Glutamatergic neuron (in vitro differentiated cells): ENCODE measurements around the gene KIAA1614. TPM values are rescaled to one million over a fixed set of nuclear protein-coding genes. Genes with fewer than 3 reads are reported as not detected.
"Not testable (repeated sequence)": the region's sequence is repeated elsewhere in the genome, so short reads cannot be mapped to it uniquely, and the experiment has no call there.

Source experiments
- DNase-seq: peaks from one replicate; pipeline ENCODE4 v3.0.0; 2022
- H3K27ac Mint-ChIP-seq: one replicate; pipeline ENCODE4 v1.8.0; 2020; ENCODE audit warnings: mild to moderate bottlenecking, mixed read lengths, inconsistent platforms; ENCODE audit not compliant: unreplicated experiment
- H3K27me3 Mint-ChIP-seq: one replicate; pipeline ENCODE4 v1.8.0; 2020; ENCODE audit warnings: mild to moderate bottlenecking, moderate library complexity, mixed read lengths, inconsistent platforms; ENCODE audit not compliant: unreplicated experiment
- H3K36me3 Mint-ChIP-seq: one replicate; pipeline ENCODE4 v1.8.0; 2020; ENCODE audit warnings: mild to moderate bottlenecking, mixed read lengths, inconsistent platforms; ENCODE audit not compliant: unreplicated experiment
- H3K4me1 Mint-ChIP-seq: one replicate; pipeline ENCODE4 v1.8.0; 2020; ENCODE audit warnings: mild to moderate bottlenecking, low read depth, mixed read lengths, inconsistent platforms; ENCODE audit not compliant: unreplicated experiment
- H3K4me3 Mint-ChIP-seq: one replicate; pipeline ENCODE4 v1.8.0; 2020; ENCODE audit warnings: mild to moderate bottlenecking, mixed read lengths, inconsistent platforms; ENCODE audit not compliant: unreplicated experiment
- H3K9me3 Mint-ChIP-seq: one replicate; pipeline ENCODE4 v1.8.0; 2020; ENCODE audit warnings: mild to moderate bottlenecking, moderate library complexity, mixed read lengths, inconsistent platforms; ENCODE audit not compliant: unreplicated experiment
- total RNA-seq: library from RNA; stranded (reverse); fragmentation: NEBNext Ultra II Directional; extraction: Animal tissue kit (Norgen Biotek cat#: 25700); gene quantifications from one replicate; pipeline ENCODE4 v1.2.1, GENCODE V29; 2021; ENCODE audit not compliant: unreplicated experiment
- TF ChIP-seq, protein P1 (sequence below): fragments of 200-600 bp; sonication (generic); IDR thresholded peaks from one replicate; pipeline ENCODE4 v1.5.0; 2021; ENCODE audit not compliant: partially characterized antibody, unreplicated experiment

Gene KIAA1614
- total RNA-seq, 1 donor from 2014 or later = 4.1 TPM

DNA sequence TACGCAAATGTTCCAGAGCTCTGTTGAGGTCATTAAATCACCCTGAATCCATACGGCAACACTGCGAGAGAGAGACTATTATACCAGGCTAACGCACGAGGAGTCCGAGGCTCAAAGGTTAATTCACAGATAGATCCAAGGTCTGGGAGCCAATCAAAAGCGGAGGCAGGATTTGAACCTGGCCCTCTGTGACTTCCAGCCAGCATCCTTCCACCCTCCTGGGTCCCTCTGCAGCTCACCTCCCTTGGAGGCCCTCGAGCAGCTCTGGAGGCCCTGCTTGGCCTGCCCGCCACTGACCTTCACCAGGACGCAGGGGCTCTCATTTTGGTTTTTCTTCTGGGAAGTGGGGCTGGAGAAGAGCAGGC lies 42.1 kb downstream of the KIAA1614 start:
- no peak for DNase-seq
- H3K4me3 Mint-ChIP-seq = no peak overlapping the region
- no peak overlapping the region for H3K27ac Mint-ChIP-seq

DNA sequence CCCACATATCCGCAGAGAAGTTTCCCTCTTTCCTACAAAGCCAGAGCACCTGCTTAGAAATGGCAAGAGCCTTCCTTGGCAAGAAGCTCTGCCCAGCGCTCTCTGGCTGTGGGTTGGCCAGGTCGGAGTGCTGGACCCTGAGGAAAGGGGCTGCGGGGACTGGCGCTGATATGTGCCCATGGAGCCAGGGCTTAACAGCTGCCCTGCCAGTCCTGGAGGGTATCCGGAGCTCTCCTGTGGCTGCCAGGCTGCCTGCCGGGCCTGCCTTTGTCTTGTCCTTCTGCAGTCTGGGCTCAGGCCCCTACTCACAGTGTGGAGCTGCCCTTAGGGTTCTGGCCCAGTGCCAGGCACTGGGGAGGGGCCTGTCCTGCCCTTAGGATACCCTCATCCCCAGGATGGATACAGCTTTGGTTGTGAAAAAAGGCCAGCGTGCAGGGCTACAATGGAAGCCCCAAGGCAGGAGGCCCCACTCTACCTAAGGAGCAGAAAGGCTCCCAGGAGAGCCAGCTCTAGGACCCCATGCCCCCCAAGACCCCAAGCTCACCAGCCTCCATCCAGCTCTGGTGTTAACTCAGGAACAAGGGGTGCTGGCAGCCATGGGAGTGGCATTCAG lies 43.4 kb downstream of the KIAA1614 start:
- Mint-ChIP-seq H3K9me3 (peaks cover 10% of the 10 kb centered on the region), H3K4me1 (peaks cover 15% of the 10 kb centered on the region), H3K4me3 (no peak overlapping the region), H3K27ac (no peak overlapping the region), H3K36me3 (peaks cover 21% of the 10 kb centered on the region), H3K27me3 (peaks cover 10% of the 10 kb centered on the region)
- TF ChIP-seq, protein P1, sequence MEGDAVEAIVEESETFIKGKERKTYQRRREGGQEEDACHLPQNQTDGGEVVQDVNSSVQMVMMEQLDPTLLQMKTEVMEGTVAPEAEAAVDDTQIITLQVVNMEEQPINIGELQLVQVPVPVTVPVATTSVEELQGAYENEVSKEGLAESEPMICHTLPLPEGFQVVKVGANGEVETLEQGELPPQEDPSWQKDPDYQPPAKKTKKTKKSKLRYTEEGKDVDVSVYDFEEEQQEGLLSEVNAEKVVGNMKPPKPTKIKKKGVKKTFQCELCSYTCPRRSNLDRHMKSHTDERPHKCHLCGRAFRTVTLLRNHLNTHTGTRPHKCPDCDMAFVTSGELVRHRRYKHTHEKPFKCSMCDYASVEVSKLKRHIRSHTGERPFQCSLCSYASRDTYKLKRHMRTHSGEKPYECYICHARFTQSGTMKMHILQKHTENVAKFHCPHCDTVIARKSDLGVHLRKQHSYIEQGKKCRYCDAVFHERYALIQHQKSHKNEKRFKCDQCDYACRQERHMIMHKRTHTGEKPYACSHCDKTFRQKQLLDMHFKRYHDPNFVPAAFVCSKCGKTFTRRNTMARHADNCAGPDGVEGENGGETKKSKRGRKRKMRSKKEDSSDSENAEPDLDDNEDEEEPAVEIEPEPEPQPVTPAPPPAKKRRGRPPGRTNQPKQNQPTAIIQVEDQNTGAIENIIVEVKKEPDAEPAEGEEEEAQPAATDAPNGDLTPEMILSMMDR = no peak
- no peak for DNase-seq

More for the DNA sequence above, 42.1 kb downstream of the KIAA1614 start:
- H3K27me3 Mint-ChIP-seq = peaks cover 10% of the 10 kb centered on the region
- peaks cover 15% of the 10 kb centered on the region for H3K4me1 Mint-ChIP-seq
- TF ChIP-seq, protein P1 = no peak
- H3K9me3 Mint-ChIP-seq = peaks cover 6% of the 10 kb centered on the region
- H3K36me3 Mint-ChIP-seq = peaks cover 9% of the 10 kb centered on the region

DNA sequence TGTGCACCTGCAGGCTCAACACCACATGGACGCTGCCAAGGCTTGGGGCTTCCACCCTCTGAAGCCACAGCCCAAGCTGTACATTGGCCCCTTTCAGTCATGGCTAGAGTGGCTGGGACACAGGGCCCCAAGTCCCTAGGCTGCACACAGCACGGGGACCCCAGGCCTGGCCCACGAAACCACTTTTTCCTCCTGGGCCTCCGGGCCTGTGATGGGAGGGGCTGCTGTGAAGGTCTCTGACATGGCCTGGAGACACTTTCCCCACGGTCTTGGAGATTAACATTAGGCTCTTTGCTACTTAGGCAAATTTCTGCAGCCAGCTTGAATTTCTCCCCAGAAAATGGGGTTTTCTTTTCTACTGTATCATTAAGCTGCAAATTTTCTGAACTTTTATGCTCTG lies 46.9 kb downstream of the KIAA1614 start:
- Mint-ChIP-seq H3K9me3 (peaks cover 13% of the 10 kb centered on the region), H3K4me1 (peaks cover 13% of the 10 kb centered on the region)
- not testable (repeated sequence) for H3K27ac Mint-ChIP-seq

DNA sequence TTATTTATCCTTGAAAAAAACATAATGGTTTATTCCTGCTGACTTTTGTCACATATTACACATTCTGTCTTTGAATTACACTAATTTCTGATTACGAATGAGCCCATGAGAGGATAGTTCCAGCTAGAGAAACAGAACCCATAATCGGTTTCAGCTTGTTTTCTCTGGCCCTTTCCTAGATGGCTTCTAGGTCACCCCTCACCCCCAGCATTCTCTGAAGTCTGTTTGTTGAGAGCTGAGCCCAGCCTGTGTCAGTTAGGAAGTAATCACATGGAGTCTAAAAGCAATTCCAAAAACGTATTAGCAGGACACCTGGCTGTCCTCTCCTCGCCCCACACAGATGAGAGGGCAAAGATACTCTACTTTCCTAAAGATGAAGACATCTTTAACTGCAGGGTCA lies 48.9 kb downstream of the KIAA1614 start:
- Mint-ChIP-seq H3K4me3 (no peak overlapping the region), H3K9me3 (peaks cover 15% of the 10 kb centered on the region), H3K36me3 (peaks cover 28% of the 10 kb centered on the region), H3K27me3 (no peaks in the 10 kb centered on the region), H3K4me1 (peaks cover 15% of the 10 kb centered on the region), H3K27ac (no peak overlapping the region)
- no peak for DNase-seq
- TF ChIP-seq, protein P1 = no peak

More for the DNA sequence above, 46.9 kb downstream of the KIAA1614 start:
- H3K36me3 Mint-ChIP-seq = peaks cover 28% of the 10 kb centered on the region
- H3K27me3 Mint-ChIP-seq, H3K4me3 Mint-ChIP-seq, DNase-seq: not testable (repeated sequence)

DNA sequence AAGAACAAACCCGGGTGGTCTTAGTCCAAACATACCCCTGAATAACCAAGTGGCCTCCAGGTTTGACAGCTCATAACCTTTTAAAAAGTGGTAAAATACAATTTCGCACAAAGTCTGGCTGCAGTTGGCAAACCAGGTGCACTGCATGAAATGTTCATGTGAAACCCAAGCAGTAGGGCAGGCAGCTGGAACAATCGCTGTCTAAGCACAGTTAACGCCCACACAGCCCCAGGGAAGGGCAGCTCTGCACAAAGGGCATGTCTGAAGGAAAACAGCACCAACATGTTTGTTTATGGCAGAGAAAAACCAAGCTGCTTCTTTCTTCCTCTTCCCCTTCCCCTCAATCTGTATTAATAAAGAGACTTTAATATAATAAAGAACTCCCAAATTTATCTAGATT lies 49.5 kb downstream of the KIAA1614 start:
- H3K4me1 Mint-ChIP-seq = peaks cover 21% of the 10 kb centered on the region
- no peak overlapping the region for H3K4me3 Mint-ChIP-seq
- no peaks in the 10 kb centered on the region for H3K27me3 Mint-ChIP-seq

More for the DNA sequence above, 49.5 kb downstream of the KIAA1614 start:
- DNase-seq = no peak
- peaks cover 28% of the 10 kb centered on the region for H3K36me3 Mint-ChIP-seq
- H3K27ac Mint-ChIP-seq = no peak overlapping the region
- TF ChIP-seq, protein P1 = no peak
- H3K9me3 Mint-ChIP-seq = peaks cover 15% of the 10 kb centered on the region
